Mammary epithelial cell (primary cell): ENCODE measurements around the gene CIDEA.
"Not testable (repeated sequence)": the region's sequence is repeated elsewhere in the genome, so short reads cannot be mapped to it uniquely, and the experiment has no call there.

Experiments used
- EZH2 ChIP-seq: IDR thresholded peaks from 2 replicates; pipeline ENCODE4 v1.6.1; 2012; ENCODE audit warnings: low read length, inconsistent platforms, borderline replicate concordance
- TF ChIP-seq, protein P1 (sequence below), 2 donors: IDR thresholded peaks in 1 of 2; conservative IDR thresholded peaks in 1 of 2; 2 replicates each; pipeline ENCODE4 v1.5.1; 2011 to 2012; ENCODE audit warnings: inconsistent platforms in 2 of 2, low read length in 2 of 2, mild to moderate bottlenecking in 2 of 2, control low read depth in 1 of 2, low read depth in 1 of 2; ENCODE audit not compliant: insufficient read depth in 1 of 2; ENCODE audit errors: extremely low read depth in 1 of 2

DNA sequence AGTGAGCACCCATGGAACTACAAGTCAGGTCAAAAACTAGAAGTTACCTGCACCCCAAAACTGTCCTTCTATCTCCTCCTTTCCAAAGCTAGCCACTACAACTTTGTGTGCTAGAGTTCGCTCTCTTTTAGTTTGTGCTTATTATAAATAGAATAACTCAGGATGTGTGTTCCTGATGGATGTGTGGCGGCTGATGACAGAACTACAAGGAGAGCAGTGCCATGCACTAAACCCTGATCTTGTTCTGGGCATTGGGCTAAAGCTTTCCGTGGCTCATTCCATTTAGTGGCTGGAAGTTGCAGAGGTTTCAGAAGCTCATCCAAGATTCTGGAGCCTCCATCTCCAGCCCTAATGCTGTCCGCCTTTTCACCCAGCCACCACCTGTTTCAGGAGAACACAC lies 37.7 kb upstream of the CIDEA start:
- TF ChIP-seq EZH2, result not testable (repeated sequence)
- TF ChIP-seq, protein P1, sequence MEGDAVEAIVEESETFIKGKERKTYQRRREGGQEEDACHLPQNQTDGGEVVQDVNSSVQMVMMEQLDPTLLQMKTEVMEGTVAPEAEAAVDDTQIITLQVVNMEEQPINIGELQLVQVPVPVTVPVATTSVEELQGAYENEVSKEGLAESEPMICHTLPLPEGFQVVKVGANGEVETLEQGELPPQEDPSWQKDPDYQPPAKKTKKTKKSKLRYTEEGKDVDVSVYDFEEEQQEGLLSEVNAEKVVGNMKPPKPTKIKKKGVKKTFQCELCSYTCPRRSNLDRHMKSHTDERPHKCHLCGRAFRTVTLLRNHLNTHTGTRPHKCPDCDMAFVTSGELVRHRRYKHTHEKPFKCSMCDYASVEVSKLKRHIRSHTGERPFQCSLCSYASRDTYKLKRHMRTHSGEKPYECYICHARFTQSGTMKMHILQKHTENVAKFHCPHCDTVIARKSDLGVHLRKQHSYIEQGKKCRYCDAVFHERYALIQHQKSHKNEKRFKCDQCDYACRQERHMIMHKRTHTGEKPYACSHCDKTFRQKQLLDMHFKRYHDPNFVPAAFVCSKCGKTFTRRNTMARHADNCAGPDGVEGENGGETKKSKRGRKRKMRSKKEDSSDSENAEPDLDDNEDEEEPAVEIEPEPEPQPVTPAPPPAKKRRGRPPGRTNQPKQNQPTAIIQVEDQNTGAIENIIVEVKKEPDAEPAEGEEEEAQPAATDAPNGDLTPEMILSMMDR (conservative IDR thresholded peaks at IDR 0.05 in 1 of 2, IDR thresholded peaks at IDR 0.05 in 1 of 2; ENCODE audit: extremely low read depth in 1 of 2, insufficient read depth in 1 of 2, low read depth in 1 of 2, low read length in 2 of 2), result not testable (repeated sequence)
